Measurements from ENCODE around the gene SRPRB. TPM values are rescaled to one million over a fixed set of nuclear protein-coding genes. Genes with fewer than 3 reads are reported as not detected.

SRPRB gene
- total and polyA plus RNA-seq, 9 donors = 6.2 to 59.7 (median 35.1) TPM

DNA sequence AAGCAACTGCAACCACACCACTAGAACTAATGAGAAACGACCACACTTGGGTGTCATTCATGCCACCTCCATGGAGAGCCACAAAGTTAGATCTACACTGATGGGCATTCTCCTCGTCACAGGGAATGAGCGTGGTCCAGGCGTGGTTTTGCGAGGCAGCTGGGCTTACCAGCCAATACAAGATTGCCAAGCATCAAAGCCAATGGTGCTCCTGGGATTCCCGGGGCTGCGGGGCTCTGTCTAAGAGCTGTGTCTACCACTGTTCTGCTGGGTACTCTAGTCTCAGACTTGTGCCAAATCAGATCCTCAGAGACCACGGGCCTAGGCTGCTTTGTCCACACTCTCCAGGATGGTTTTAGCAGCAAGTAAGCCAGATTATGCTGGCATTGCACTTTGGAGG lies 46.3 kb downstream of the SRPRB start:
- Histone ChIP-seq H3K4me1 (ENCODE audit: insufficient read depth) (no peaks in the 10 kb centered on the region), H3K9me3 (no peaks in the 10 kb centered on the region), H3K27me3 (no peaks in the 10 kb centered on the region), H3K36me3 (no peaks in the 10 kb centered on the region), H3K4me3 (no peak overlapping the region), H3K27ac (no peak overlapping the region)
- TF ChIP-seq, protein P1, sequence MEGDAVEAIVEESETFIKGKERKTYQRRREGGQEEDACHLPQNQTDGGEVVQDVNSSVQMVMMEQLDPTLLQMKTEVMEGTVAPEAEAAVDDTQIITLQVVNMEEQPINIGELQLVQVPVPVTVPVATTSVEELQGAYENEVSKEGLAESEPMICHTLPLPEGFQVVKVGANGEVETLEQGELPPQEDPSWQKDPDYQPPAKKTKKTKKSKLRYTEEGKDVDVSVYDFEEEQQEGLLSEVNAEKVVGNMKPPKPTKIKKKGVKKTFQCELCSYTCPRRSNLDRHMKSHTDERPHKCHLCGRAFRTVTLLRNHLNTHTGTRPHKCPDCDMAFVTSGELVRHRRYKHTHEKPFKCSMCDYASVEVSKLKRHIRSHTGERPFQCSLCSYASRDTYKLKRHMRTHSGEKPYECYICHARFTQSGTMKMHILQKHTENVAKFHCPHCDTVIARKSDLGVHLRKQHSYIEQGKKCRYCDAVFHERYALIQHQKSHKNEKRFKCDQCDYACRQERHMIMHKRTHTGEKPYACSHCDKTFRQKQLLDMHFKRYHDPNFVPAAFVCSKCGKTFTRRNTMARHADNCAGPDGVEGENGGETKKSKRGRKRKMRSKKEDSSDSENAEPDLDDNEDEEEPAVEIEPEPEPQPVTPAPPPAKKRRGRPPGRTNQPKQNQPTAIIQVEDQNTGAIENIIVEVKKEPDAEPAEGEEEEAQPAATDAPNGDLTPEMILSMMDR (IDR thresholded peaks at IDR 0.05) = no peak
- no peak for TF ChIP-seq POLR2A (IDR thresholded peaks at IDR 0.05)
- TF ChIP-seq EP300 (IDR thresholded peaks at IDR 0.05) = no peak
- WGBS, 3 donors = 92 to 94% (median 94%) methylated on average over 8 of the region's 8 CpGs
- DNase-seq = no peak
- intact Hi-C loops (cut with DNase I) = no loop called here

DNA sequence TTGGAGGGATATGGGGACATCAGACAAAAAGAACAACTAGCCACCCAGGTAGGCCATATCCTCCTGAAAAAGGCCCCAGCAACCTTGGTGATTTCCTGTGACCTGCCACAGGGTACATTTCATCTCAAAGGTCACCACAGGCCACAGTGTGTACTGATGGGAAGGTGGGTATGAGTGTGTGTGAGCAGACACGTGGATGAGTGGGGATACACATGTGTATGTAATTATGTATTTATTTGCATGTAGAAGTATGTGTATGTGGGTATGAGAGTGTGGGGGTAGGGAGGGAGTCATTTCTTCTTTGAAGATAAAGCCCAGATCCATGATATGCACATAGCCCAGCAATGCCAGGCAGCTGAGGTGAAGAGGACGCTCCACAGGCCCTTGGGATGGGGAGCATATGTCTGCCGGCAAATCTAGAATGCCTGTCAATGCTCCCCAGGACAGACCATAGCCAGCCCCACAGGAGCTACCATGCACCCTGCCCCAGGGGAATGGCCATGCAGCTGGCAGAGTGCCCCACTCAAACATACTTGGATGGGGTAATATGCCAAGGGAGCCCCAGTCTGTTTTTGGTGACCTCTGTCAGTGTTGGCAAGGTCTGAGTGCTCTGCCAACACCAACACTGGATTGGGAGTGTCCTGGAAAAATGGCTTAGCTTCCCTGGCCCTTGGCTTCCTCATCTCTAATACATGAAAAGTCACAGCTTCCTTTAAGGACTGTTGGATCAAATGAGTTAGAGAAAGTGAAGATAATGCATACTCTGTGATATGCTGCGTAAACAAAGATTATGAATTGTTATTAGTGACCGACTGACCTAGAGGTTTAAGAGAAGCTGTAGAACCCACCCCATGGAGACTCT lies 47.7 kb downstream of the SRPRB start:
- Histone ChIP-seq H3K4me1 (ENCODE audit: insufficient read depth) (no peaks in the 10 kb centered on the region), H3K9me3 (no peaks in the 10 kb centered on the region), H3K36me3 (no peaks in the 10 kb centered on the region), H3K27me3 (no peaks in the 10 kb centered on the region), H3K4me3 (no peak overlapping the region), H3K27ac (no peak overlapping the region)
- DNase-seq = no peak
- WGBS, 3 donors = 86 to 88% (median 88%) methylated on average over 5 of the region's 5 CpGs
- TF ChIP-seq, protein P1 (IDR thresholded peaks at IDR 0.05) = no peak
- TF ChIP-seq EP300 (IDR thresholded peaks at IDR 0.05) (no peak), POLR2A (IDR thresholded peaks at IDR 0.05) (no peak)
- intact Hi-C loops (cut with DNase I) = no loop called here

DNA sequence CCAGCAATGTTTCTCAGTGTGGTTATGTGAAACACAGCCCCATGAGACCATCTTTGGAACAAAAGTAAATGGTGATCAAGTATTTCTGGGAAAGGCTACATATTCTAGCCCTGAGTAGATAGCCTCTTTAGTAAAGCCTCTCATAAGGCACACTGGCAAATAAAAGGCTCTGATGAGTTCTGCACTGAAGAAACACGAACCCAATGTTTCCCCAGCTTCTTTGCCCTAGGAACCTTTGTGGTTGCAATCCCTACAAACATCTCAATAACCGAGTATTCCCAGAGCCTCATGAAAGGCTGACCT lies 48.3 kb downstream of the SRPRB start:
- H3K36me3 ChIP-seq = no peaks in the 10 kb centered on the region
- H3K4me3 ChIP-seq = no peak overlapping the region
- TF ChIP-seq EP300 (IDR thresholded peaks at IDR 0.05) = no peak
- TF ChIP-seq POLR2A (IDR thresholded peaks at IDR 0.05) = no peak
- TF ChIP-seq, protein P1 (IDR thresholded peaks at IDR 0.05) = no peak
- DNase-seq = no peak
- no peaks in the 10 kb centered on the region for H3K9me3 ChIP-seq
- no peaks in the 10 kb centered on the region for H3K27me3 ChIP-seq
- H3K4me1 ChIP-seq (ENCODE audit: insufficient read depth) = no peaks in the 10 kb centered on the region
- WGBS, 3 donors = 61 to 76% (median 61%) methylated on average over 2 of the region's 2 CpGs
- intact Hi-C loops (cut with DNase I) = no loop called here
- no peak overlapping the region for H3K27ac ChIP-seq

DNA sequence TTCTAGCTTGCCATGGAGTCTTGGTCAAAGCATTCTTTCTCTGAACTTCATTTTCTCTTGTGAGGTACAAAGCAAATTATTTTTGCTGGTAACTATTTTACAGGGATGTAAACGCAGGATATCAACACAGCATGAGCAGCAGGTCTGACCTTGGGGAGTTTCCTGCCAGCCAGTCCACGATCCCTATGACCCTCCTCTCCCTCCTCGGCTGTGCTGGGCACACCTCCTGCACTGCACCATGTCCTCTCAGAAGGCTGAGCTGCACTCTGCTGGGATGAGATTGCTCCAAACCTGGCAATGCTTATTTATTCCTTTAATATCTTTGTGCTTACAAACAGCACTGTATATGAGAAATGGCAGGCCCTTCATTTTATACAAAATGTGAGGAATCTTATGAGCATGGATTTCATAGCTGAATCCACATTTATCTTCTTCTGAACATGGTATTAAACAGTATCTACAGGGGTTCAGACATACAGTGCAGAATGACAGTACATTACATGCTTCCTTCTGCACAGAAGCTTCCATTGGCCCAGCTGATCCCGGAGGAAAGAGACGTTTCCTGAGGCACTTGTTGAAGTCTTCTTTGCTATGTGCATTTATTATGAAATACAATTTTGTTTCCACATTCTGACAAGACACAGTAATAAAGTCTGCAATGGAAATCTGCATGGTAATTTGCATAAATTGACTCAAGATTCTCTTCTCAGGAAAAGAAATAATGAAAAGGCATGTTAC lies 48.8 kb downstream of the SRPRB start:
- Histone ChIP-seq H3K4me3 (no peak overlapping the region), H3K36me3 (no peaks in the 10 kb centered on the region), H3K27ac (no peak overlapping the region), H3K4me1 (ENCODE audit: insufficient read depth) (no peaks in the 10 kb centered on the region), H3K9me3 (no peaks in the 10 kb centered on the region), H3K27me3 (no peaks in the 10 kb centered on the region)
- no peak for TF ChIP-seq POLR2A (IDR thresholded peaks at IDR 0.05)
- no peak for TF ChIP-seq EP300 (IDR thresholded peaks at IDR 0.05)
- TF ChIP-seq, protein P1 (IDR thresholded peaks at IDR 0.05) = no peak
- 43 to 51% (median 45%) methylated on average over 5 of the region's 5 CpGs for WGBS, 3 donors
- intact Hi-C loops (cut with DNase I) = no loop called here
- DNase-seq = no peak
